Inflammatory macrophage treated with lipopolysaccharide for 4 hours (primary cell): ENCODE results near the gene PRR7.

Source experiments
- DNase-seq: peaks from one replicate; pipeline ENCODE4 v3.0.0-alpha.2; 2020

The PRR7 gene

DNA sequence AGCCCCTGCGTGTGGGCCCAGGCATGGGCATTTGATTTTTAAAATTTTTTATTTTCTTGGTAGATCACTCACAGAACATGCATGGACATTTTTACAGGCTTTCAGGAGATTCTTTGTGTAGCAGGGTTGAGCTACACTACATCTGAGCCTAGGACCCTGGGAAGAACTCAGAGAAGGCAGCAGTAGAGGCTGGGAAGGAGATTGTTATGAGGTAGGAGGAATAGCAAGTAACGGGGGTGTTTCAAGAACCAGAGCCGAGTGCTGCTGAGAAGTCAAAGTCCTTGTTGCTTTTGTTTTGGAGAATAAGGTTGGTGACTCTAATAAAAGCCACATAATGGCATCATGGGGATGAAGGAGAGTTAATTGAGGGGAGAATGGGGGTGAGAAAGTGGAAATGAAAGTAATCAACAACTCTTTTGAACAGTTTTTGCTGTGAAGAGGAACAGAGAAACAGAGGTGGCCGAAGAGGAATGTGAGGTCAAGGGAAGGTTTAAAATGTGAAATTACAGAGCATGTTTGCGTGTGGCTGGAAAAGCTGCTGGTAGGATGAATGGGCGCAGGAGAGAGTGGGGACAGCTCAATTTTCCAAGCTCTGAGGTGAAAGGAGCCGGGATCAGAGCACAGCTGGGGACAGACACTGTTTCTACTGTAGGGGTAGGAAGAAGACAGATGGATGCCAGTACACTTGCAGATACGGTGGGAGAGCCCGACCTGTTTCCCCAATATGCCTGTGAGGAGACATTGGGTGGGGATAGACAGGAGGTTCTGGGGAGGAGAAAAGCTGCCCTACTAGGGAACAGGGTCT is 55.5 kb downstream of the PRR7 start:
- peak; percentile 47 for DNase-seq

DNA sequence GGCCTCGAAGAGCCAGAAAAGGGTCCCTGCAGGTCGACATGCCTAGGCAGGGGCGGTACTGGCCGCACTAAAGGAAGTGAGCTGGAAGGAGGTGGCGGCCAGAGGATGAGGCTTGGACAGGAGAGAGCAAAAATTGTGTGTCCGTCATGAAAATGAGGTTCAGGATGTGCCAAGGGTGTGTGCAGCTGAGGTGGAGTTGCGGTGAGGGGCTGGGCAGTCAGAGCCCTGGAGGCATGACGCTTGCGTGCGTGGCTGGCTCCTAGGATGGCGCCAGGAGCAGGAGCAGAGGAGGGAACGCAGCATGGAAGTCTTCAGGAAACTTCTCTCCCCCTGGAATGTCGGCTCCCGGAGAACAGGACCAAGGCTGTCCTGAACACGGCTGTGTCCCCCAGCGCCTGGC is 56.3 kb downstream of the PRR7 start:
- no peak for DNase-seq

DNA sequence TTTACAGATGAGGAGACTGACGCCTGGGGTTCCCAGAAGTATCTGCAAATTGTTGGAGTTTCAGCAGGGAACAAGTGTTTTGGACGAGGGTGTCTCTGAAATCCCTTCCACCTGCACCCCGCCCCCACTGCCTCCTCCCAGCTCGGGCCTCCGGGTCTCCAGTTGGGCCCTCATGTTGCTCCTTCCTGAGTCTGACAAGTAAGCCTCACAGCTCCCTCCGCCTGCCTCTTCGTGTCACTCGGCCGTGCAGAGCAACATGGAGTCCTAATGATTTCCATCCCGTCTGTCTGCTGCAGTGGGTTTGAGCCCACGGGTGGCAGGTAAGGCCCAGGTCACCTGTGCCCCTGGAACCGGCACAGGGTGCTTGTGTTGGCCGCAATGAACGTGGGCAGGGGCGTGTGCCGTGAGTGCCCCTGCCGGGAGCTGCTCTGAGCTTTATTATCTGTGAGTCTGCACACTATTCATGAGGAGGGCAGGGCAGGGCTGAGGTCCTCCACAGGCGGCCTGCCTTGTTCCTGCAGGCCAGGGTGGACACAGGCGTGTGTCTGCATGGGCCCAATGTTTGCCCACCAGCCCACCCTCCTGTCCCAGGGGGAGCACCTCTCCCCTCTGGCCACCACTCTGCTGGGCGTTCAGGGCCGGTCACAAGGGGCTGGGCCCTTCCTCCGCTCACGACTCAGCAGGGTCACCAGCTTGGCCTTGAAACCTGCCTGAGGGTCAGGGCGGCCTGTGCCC is 56.9 kb downstream of the PRR7 start:
- DNase-seq = no peak

DNA sequence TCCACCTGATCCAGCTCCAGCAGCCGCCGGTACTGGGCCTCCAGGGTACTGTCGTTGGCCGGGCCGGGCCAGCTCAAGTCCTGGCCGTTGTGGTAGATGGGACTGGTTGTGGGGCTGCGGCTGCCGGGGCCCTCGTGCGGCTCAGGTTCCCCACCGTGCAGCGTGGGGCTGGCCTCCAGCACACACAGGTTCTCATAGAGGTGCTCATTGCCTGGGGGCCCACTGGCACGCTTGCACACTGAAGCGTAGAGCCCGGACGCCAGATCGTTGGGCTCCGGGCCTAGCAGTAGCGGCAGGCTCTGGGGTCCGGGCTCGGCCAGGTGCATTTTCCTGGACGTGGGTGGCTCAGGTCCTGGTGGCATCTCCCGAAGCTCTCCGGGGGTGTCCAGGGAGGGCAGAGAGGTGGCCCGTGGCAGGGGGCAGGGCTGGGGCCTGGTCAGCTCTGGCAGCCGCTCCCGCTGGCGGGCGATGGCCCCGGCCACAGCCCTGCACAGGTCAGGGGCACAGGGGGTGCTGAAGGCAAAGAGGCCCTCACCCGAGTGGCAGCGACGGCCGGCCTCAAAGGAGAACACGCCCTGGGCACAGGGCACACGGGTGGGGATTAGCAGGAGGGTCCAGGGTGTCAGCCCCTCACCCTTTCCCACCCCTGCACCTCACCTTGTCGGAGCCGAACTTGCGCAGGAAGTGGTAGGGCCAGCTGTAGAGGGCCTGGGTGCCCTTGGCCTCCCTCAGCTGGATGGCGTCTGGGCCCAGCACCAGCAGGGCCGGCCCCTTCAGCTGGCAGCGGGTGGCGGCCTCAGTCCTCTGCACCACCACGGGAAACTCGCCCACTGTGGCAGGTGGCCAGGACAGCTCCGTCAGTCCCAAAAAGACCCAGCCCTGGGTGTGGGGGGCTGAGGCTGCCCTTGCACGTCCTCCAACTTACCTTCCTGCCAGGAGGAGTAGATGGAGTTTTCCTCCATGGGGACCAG is 57.8 kb downstream of the PRR7 start:
- no peak for DNase-seq

DNA sequence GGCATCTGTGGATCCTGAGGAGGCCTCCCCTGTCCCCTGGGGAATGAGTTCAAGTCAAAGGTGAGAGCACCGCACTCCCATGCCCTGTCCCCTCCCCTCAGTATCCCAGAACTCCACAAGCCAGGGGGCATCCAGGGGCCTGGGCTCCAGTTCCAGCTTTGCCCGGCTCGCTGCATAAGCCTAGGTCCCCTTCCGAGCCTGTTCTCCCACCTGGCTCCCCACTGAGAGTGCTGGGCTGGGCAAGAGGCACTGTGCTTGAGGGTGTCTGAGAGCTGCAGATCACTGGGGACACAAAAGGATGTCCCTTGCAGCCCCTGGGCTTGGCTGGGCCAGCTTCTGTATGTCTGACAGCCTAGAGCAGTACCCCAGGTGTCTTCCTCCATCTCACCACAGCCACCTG is 58.5 kb downstream of the PRR7 start:
- no peak for DNase-seq
